Thyroid gland (tissue), 4 donors: ENCODE measurements around the gene STK10. TPM values are rescaled to one million over a fixed set of nuclear protein-coding genes. Genes with fewer than 3 reads are reported as not detected.

Experiments used
- DNase-seq, 2 donors: peaks; one replicate each; pipeline ENCODE4 v3.0.0-alpha.2; 2019
- H3K27ac ChIP-seq, 3 donors: fragments of 200-600 bp; sonication (generic); 1 replicate in 2 of 3; 2 replicates in 1 of 3; pipeline ENCODE4 v1.5.1; 2016 to 2019; ENCODE audit warnings: mild to moderate bottlenecking in 1 of 3, moderate library complexity in 1 of 3
- H3K27me3 ChIP-seq: fragments of 200-600 bp; sonication (generic); one replicate; pipeline ENCODE4 v1.5.1; 2019
- H3K36me3 ChIP-seq, 2 donors: fragments of 200-600 bp; sonication (generic); one replicate each; pipeline ENCODE4 v1.5.1; 2016 to 2019
- H3K4me1 ChIP-seq, 2 donors: fragments of 200-600 bp; sonication (generic); one replicate each; pipeline ENCODE4 v1.5.1; 2017 to 2019
- H3K4me3 ChIP-seq, 3 donors: fragments of 200-600 bp; sonication (generic); replicated peaks in 1 of 3; 1 replicate in 2 of 3; 2 replicates in 1 of 3; pipeline ENCODE4 v1.5.1; 2016; ENCODE audit warnings: mild to moderate bottlenecking in 1 of 3
- H3K9me3 ChIP-seq: fragments of 200-600 bp; sonication (generic); one replicate; pipeline ENCODE4 v1.5.1; 2017
- POLR2A ChIP-seq, 2 donors: fragments of 450-650 bp; IDR thresholded peaks; one replicate each; pipeline ENCODE4 v1.6.1; 2017; ENCODE audit warnings: antibody characterized with exemption in 2 of 2, mild to moderate bottlenecking in 2 of 2, moderate library complexity in 1 of 2
- WGBS, 2 donors: methylation state at CpG; one replicate each; pipeline ENCODE4 v1.1.5; 2017; 5-methylcytosine and 5-hydroxymethylcytosine counted together
- intact Hi-C: fragments of 100-400 bp; cut with DNase I; formaldehyde crosslinking; loops from one replicate; pipeline ENCODE4 v1.15.1; 2023
- total RNA-seq, 4 donors: library from RNA; depleted of rRNA; stranded (reverse); fragments of >200 nt; gene quantifications; one replicate each; pipeline ENCODE4 v1.2.3, GENCODE V29; 2016
- TF ChIP-seq, protein P1 (sequence below), 6 experiments: fragments of 200-600 bp in 3 of 6; fragments of 450-650 bp in 3 of 6; sonication (generic) in 3 of 6; IDR thresholded peaks; one replicate each; pipeline ENCODE4 v1.5.1; 2016 to 2019; ENCODE audit warnings: antibody characterized with exemption in 6 of 6, mild to moderate bottlenecking in 2 of 6, inconsistent platforms in 1 of 6, moderate library complexity in 1 of 6

STK10 gene
- total RNA-seq, 4 donors from 2014 or later, result 5.5 to 11.6 (median 8.6) TPM

DNA sequence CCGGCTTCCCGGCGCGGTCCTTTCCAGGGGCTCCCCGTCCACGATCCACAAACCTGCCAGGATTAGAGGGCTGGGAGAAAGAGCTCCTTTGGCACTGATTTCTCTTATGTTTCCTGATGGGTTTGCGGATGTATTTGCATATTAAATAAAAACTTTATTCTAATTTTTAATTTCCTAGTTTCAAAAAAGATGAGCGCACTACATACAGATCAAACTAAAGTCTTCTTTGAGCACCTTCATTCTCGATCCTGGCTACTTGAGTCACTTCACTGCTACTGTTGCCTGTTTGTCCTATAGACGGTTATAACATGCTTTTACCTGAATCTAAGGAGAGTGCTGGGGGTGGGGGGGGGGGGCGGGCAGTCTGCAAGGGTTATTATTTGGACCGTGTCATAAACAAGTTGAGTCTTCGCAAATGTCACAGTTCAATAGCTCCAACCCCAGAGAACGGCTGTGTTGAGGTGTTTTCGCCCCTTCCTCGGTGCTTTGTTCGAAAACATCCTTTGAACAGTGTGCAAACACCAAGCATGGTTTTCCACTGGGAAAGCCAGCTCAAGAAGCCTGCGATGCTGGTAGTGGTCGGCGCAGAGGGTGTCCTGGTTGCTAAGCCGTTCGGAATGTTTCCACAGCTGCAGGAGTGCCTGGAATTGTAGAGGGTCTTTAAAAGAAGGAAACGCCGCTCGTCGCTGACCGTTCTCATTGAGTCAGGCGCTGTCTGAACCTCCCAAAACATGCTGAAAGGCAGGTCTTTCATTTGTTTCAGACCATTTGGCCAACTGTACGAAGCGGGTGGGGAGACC lies 1.1 kb upstream of the STK10 start:
- no peak for DNase-seq
- peak overlapping the region in 2 of 3 donors; percentile 74 to 82 for H3K27ac ChIP-seq
- H3K9me3 ChIP-seq, result no peaks in the 10 kb centered on the region
- no peaks in the 10 kb centered on the region for H3K27me3 ChIP-seq
- peak overlapping the region in 1 of 3 donors; percentile 81 for H3K4me3 ChIP-seq
- TF ChIP-seq POLR2A (IDR thresholded peaks at IDR 0.05), result no peak
- TF ChIP-seq, protein P1, sequence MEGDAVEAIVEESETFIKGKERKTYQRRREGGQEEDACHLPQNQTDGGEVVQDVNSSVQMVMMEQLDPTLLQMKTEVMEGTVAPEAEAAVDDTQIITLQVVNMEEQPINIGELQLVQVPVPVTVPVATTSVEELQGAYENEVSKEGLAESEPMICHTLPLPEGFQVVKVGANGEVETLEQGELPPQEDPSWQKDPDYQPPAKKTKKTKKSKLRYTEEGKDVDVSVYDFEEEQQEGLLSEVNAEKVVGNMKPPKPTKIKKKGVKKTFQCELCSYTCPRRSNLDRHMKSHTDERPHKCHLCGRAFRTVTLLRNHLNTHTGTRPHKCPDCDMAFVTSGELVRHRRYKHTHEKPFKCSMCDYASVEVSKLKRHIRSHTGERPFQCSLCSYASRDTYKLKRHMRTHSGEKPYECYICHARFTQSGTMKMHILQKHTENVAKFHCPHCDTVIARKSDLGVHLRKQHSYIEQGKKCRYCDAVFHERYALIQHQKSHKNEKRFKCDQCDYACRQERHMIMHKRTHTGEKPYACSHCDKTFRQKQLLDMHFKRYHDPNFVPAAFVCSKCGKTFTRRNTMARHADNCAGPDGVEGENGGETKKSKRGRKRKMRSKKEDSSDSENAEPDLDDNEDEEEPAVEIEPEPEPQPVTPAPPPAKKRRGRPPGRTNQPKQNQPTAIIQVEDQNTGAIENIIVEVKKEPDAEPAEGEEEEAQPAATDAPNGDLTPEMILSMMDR (IDR thresholded peaks at IDR 0.05), result no peak
- intact Hi-C loops, result loop anchor here (5.0 kb wide), 2 partner anchors 82 to 93 kb away; partner anchors contain the start of gene UBTD2
- 36 to 40% methylated on average over 30 of the region's 30 CpGs for WGBS, 2 donors
- H3K36me3 ChIP-seq, result no peaks in the 10 kb centered on the region
- peaks cover 0 to 7% of the 10 kb centered on the region in 2 donors for H3K4me1 ChIP-seq

DNA sequence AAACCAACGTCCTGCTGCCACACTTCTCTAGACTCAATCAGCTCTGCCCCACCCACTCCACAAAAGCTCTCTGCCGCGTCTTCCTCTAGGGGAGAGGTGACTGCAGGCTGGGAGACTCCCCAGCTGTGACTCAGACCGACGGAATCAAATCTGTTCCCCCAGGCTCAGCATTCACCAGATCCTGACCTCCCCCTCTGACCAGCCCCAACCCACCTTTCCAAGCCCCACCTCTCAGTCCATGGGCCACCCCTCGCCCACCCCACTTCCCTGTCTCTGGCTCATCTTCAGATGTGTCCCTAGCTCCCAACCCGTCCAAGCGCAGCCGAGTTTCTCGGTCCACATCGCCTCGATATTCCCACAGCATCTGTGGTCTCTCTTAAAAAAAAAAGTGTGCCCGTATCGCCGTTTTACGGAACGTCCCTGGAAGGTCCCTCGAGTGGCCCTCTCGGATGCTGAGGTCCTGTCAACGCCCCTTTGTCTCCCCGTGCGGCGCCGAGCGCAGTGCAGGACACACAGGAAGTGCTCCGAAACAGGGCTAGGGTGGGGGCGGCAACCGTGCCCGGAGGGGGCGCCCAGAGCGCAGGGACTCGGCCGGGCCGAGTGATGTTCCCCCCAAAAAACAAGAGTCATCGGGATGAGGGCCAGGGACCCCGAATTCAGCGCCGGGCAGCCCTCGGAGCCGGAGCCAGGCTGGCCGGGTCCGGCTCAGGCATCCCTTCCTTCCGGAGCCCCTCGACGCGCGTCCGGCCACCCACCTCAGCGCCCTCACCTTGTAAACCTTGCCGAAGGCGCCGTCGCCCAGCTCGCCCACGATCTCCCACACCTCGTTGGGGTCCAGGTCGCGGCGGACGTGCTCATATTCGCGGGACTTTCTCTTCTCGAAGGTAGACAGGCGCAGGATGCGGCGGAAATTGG lies 649 bp downstream of the STK10 start:
- H3K4me3 ChIP-seq, result peak overlapping the region; percentile 70 to 100 (median 81)
- H3K27me3 ChIP-seq, result no peaks in the 10 kb centered on the region
- 1 to 2% methylated on average over 27 to 38 of the region's 66 CpGs for WGBS, 2 donors
- H3K27ac ChIP-seq, result peak overlapping the region; percentile 64 to 82 (median 74)
- H3K36me3 ChIP-seq, result no peaks in the 10 kb centered on the region
- intact Hi-C loops, result loop anchor here (5.0 kb wide), 2 partner anchors 80 to 95 kb away; partner anchors contain the start of gene UBTD2
- TF ChIP-seq, protein P1 (IDR thresholded peaks at IDR 0.05), result no peak
- TF ChIP-seq POLR2A (IDR thresholded peaks at IDR 0.05), result no peak
- H3K9me3 ChIP-seq, result no peaks in the 10 kb centered on the region
- peaks cover 0 to 7% of the 10 kb centered on the region in 2 donors for H3K4me1 ChIP-seq
- peak; percentile 29 to 39 for DNase-seq

DNA sequence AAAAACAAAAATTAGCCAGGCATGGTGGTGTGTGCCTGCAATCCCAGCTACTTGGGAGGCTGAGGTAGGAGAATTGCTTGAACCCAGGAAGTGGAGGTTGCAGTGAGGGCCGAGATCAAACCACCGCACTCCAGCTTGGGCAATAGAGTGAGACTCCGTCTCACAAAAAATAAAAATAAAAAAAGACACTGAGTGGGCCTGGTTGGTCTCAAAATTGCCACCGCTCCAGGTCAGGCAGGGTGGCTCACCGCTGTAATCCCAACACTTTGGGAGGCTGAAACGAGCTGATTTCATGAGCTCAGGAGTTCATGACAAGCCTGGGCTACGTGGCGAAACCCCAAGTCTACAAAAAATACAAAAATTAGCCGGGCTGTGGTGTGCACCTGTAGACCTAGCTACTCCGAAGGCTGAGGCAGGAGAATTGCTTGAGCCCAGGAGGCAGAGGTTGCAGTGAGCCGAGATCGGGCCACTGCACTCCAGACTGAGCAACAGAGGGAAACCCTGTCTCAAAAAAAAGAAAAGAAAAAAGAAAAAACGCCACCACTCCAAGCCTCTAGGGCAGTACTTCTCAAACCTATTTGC lies 1.8 kb downstream of the STK10 start:
- H3K4me3 ChIP-seq, result peak overlapping the region in 1 of 3 donors; percentile 81
- H3K4me1 ChIP-seq, result peaks cover 0 to 7% of the 10 kb centered on the region in 2 donors
- intact Hi-C loops, result loop anchor here (5.0 kb wide), 2 partner anchors 79 to 96 kb away; partner anchors contain the start of gene UBTD2
- DNase-seq, result no peak
- no peaks in the 10 kb centered on the region for H3K9me3 ChIP-seq
- no peaks in the 10 kb centered on the region for H3K27me3 ChIP-seq
- no peaks in the 10 kb centered on the region for H3K36me3 ChIP-seq
- no peak for TF ChIP-seq POLR2A (IDR thresholded peaks at IDR 0.05)
- TF ChIP-seq, protein P1 (IDR thresholded peaks at IDR 0.05), result no peak
- WGBS, 2 donors, result 83 to 91% methylated on average over 13 of the region's 13 CpGs
- no peak overlapping the region for H3K27ac ChIP-seq

DNA sequence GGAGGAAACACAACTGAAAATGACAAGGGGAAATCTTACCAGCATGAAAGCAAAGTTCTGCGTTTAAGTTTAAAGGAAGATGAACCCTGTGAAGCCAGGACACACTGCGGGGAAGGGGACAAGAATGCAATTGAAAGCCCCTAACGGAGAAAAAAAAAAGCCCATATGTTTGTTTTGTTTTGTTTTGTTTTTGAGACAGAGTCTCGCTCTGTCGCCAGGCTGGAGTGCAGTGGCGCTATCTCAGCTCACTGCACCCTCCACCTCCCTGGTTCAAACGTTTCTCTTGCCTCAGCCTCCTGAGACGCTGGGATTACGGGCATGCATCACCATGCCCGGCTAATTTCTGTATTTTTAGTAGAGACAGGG lies 2.9 kb downstream of the STK10 start:
- intact Hi-C loops, result loop anchor here (5.0 kb wide), 2 partner anchors 78 to 97 kb away; partner anchors contain the start of gene UBTD2
- H3K27me3 ChIP-seq, result no peaks in the 10 kb centered on the region
- no peak for DNase-seq
- WGBS, 2 donors, result 72 to 73% methylated on average over 10 of the region's 10 CpGs
- TF ChIP-seq, protein P1 (IDR thresholded peaks at IDR 0.05), result no peak
- TF ChIP-seq POLR2A (IDR thresholded peaks at IDR 0.05), result no peak
- peaks cover 0 to 7% of the 10 kb centered on the region in 2 donors for H3K4me1 ChIP-seq
- no peak overlapping the region for H3K4me3 ChIP-seq
- no peaks in the 10 kb centered on the region for H3K36me3 ChIP-seq
- no peak overlapping the region for H3K27ac ChIP-seq
- no peaks in the 10 kb centered on the region for H3K9me3 ChIP-seq
